D721Med (cell line): ENCODE measurements around the gene TMUB1.

Experiments used
- DNase-seq: peaks from one replicate; pipeline ENCODE4 v3.0.0; 2011; ENCODE audit warnings: low spot score; ENCODE audit not compliant: insufficient read length
- FAIRE-seq: peaks from 2 replicates; lab custom pipeline; 2011; peaks lifted over from hg19 to GRCh38; lab: Jason Lieb, UNC
- CTCF ChIP-seq: IDR thresholded peaks from 2 replicates; pipeline ENCODE4 v1.5.1; 2012; ENCODE audit warnings: mild to moderate bottlenecking, control low read depth; ENCODE audit not compliant: insufficient read depth; ENCODE audit errors: missing control alignments

TMUB1 gene

GRCh38 chr7:151088019-151088855 is 4.9 kb upstream of the TMUB1 start:
- no peak for TF ChIP-seq CTCF
- no peak for DNase-seq
- no peak for FAIRE-seq

DNA sequence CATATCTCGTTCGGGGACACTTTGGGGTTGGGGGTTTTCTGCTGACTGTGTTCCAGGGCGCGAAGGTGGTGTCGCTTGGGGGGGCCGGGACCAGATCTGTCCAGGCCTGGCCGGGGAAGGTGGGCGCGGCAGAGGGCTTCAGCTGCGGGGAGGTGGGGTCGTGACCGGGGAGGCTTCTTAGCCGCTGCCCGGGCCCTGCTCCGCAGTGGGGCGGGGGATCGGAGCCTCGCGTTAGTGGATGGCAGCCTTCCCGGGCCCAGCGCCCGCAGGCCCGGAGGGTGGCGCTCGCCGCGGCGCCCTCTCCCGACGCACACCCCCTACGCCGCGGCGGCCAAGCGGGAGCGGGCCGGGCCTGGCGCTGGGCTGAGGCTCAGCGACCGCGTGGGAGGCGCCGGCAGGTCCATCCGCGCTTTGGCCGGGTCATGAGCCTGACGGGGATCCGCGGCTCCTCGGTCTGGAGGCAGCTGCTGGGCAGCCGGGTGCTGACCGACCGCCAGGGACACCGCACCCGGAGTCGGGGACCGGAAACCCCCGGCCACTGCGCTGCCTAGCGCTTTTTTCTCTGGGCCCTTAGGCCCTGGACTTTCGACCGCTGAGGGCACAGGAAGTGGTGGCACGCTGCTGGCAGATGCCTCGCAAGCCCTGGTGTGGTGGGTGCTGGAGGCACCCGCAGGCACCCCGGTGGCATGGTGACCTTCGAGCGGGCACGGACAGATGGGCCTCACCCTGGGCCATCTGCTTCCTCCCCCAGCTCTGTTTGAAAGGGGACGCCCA is 4.1 kb upstream of the TMUB1 start:
- TF ChIP-seq CTCF, result peak; percentile 33
- FAIRE-seq (no peak), DNase-seq (no peak)

DNA sequence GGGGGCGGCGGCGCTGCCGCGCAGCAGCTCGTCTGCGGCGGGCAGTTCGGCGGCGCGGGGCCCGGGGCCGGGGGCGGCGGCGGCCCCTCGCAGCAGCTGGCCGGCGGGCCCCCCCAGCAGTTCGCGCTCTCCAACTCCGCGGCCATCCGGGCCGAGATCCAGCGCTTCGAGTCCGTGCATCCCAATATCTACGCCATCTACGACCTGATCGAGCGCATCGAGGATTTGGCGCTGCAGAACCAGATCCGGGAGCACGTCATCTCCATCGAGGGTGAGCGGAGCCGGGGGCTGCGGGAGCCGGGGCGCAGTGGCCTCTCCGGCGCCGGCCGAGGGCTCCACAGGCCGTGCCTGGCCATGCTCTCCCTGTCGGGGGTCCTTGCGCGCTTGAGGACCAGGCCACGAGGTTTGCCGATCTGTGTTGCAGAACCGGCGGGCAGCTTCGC is 3.5 kb upstream of the TMUB1 start:
- DNase-seq (no peak), FAIRE-seq (no peak)
- TF ChIP-seq CTCF, result no peak

GRCh38 chr7:151085691-151086620 is 2.7 kb upstream of the TMUB1 start, which contains the start of gene AGAP3:
Gene AGAP3, plus strand, starts transcription at chr7:151086475. Its CDS starts 267 bp downstream, at chr7:151086742.
- FAIRE-seq (no peak), DNase-seq (peak; percentile 87)
- TF ChIP-seq CTCF, result no peak

GRCh38 chr7:151085329-151085690 is 2.0 kb upstream of the TMUB1 start:
- DNase-seq (no peak), FAIRE-seq (no peak)
- no peak for TF ChIP-seq CTCF

DNA sequence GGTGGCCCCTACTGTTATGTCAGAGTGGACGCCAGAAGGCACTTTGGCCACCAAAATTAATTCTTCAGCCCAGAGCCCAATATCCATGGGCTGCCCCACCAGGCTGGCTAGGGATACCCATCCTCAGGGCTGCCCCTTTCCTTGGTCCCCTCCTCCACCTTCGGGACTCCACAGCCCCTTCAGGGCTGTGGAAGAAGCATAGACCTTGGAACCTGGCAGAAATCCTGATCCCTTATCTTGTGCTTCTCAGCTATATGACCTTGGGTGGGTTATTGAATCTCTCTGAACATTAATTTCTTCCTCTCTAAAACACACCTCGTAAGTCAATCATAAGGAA is 499 bp upstream of the TMUB1 start:
- DNase-seq (no peak), FAIRE-seq (no peak)
- TF ChIP-seq CTCF, result no peak
